T-helper 2 cell treated with Interferon-gamma antibody and Interleukin-4, amounts not matched to agents 5 μg/mL and 100 μg/mL, for 36 hours (primary cell): ENCODE data around the gene CT45A2.
"Not testable (repeated sequence)": the region's sequence is repeated elsewhere in the genome, so short reads cannot be mapped to it uniquely, and the experiment has no call there.

ENCODE experiments used
- DNase-seq: peaks from one replicate; pipeline ENCODE4 v3.0.0; 2021; ENCODE audit warnings: low spot score
- H3K27ac Mint-ChIP-seq: one replicate; pipeline ENCODE4 v1.8.0; 2021; ENCODE audit warnings: mild to moderate bottlenecking, mixed read lengths
- H3K27me3 Mint-ChIP-seq: one replicate; pipeline ENCODE4 v1.8.0; 2021; ENCODE audit warnings: low read depth, mixed read lengths
- H3K36me3 Mint-ChIP-seq: one replicate; pipeline ENCODE4 v1.8.0; 2021; ENCODE audit warnings: low read depth, mixed read lengths
- H3K4me1 Mint-ChIP-seq: one replicate; pipeline ENCODE4 v1.8.0; 2021; ENCODE audit warnings: low read depth, mixed read lengths
- H3K4me3 Mint-ChIP-seq: one replicate; pipeline ENCODE4 v1.8.0; 2022; ENCODE audit warnings: mild to moderate bottlenecking, moderate library complexity, mixed read lengths
- H3K9me3 Mint-ChIP-seq: one replicate; pipeline ENCODE4 v1.8.0; 2021; ENCODE audit warnings: mixed read lengths

CT45A2 gene, protein sequence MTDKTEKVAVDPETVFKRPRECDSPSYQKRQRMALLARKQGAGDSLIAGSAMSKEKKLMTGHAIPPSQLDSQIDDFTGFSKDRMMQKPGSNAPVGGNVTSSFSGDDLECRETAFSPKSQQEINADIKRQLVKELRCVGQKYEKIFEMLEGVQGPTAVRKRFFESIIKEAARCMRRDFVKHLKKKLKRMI

GRCh38 chrX:135819912-135820311 lies at the start of gene CT45A2:
Gene CT45A2, minus strand, starts transcription at chrX:135820012. Its CDS starts 3,747 bp downstream, at chrX:135816265.
- H3K36me3 Mint-ChIP-seq, H3K9me3 Mint-ChIP-seq, H3K4me1 Mint-ChIP-seq, H3K27ac Mint-ChIP-seq, H3K27me3 Mint-ChIP-seq, DNase-seq, H3K4me3 Mint-ChIP-seq: not testable (repeated sequence)

GRCh38 chrX:135854438-135854837 lies 34.6 kb upstream of the CT45A2 start, which contains the start of gene CT45A8:
Gene CT45A8, minus strand, starts transcription at chrX:135854538. Its CDS starts 3,755 bp downstream, at chrX:135850783.
- not testable (repeated sequence) for H3K4me3 Mint-ChIP-seq, H3K27ac Mint-ChIP-seq, H3K9me3 Mint-ChIP-seq, DNase-seq, H3K36me3 Mint-ChIP-seq, H3K4me1 Mint-ChIP-seq, H3K27me3 Mint-ChIP-seq

- not testable (repeated sequence) for H3K9me3 Mint-ChIP-seq, H3K4me1 Mint-ChIP-seq, H3K36me3 Mint-ChIP-seq, DNase-seq, H3K4me3 Mint-ChIP-seq, H3K27me3 Mint-ChIP-seq, H3K27ac Mint-ChIP-seq
Observed at GRCh38 chrX:135837180-135837579, 17.4 kb upstream of the CT45A2 start, which contains the start of gene CT45A7. Gene CT45A7, minus strand, starts transcription at chrX:135837280. Its CDS starts 3,747 bp downstream, at chrX:135833533.

GRCh38 chrX:135802687-135803086 lies 17.1 kb downstream of the CT45A2 start, which contains the start of gene CT45A6:
Gene CT45A6, minus strand, starts transcription at chrX:135802787. Its CDS starts 3,794 bp downstream, at chrX:135798993.
- H3K27ac Mint-ChIP-seq, DNase-seq, H3K27me3 Mint-ChIP-seq, H3K4me3 Mint-ChIP-seq, H3K36me3 Mint-ChIP-seq, H3K4me1 Mint-ChIP-seq, H3K9me3 Mint-ChIP-seq: not testable (repeated sequence)

GRCh38 chrX:135785403-135785802 lies 34.4 kb downstream of the CT45A2 start, which contains the start of gene CT45A5:
Gene CT45A5, minus strand, starts transcription at chrX:135785503. Its CDS starts 3,774 bp downstream, at chrX:135781729.
- not testable (repeated sequence) for H3K27me3 Mint-ChIP-seq, H3K36me3 Mint-ChIP-seq, H3K4me3 Mint-ChIP-seq, H3K27ac Mint-ChIP-seq, H3K4me1 Mint-ChIP-seq, H3K9me3 Mint-ChIP-seq, DNase-seq

DNA sequence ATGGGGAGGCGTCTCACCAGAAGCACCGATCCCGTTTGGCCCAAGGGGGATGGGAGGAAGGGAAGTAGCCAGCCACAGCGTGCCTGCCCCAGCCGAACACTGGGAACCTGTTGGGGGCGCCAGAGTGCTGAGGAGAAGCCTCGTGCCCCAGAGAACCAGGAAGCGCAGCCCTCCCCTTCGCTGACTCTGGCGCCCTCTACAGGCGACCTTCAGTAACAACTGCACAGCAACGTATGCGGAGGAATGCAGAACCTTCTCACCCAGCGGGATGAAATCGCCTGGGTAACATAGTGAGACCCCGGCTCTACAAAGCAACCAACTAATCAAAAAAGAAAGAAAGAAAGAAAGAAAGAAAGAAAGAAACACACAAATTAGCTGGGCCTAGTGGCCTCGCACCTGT lies 51.7 kb downstream of the CT45A2 start, which contains the start of gene CT45A3:
Gene CT45A3 (minus strand): TSS at position 101 of the 400 bp plus-strand sequence. CDS start 3,747 bp downstream, outside the sequence.
- not testable (repeated sequence) for H3K4me3 Mint-ChIP-seq, H3K9me3 Mint-ChIP-seq, H3K27ac Mint-ChIP-seq, DNase-seq, H3K4me1 Mint-ChIP-seq, H3K36me3 Mint-ChIP-seq, H3K27me3 Mint-ChIP-seq
